Right lobe of liver (tissue), 4 donors: Measurements from ENCODE around the gene KRTAP12-4.

Experiments used
- CTCF ChIP-seq, 4 donors: fragments of 200-600 bp in 3 of 4; fragments of 450-650 bp in 1 of 4; IDR thresholded peaks; one replicate each; pipeline versions ENCODE4 v1.5.1 to v1.8.0; 2016 to 2022; ENCODE audit warnings: antibody characterized with exemption in 4 of 4, mild to moderate bottlenecking in 2 of 4
- POLR2A ChIP-seq: fragments of 450-650 bp; IDR thresholded peaks from one replicate; pipeline ENCODE4 v1.6.1; 2017; ENCODE audit warnings: antibody characterized with exemption, mild to moderate bottlenecking
- donor health status: DM: no; HTN: no; CAD: no.
- donor health status: DM: no; HTN: no; CAD: no.
- donor health status: DM: no; HTN: yes; CAD: no.

GRCh38 chr21:44686000-44686781 is 31.7 kb upstream of the KRTAP12-4 start:
- TF ChIP-seq CTCF (IDR thresholded peaks at IDR 0.05) (no peak), POLR2A (no peak)
